Measurements from ENCODE around the gene DCANP1. TPM values are rescaled to one million over a fixed set of nuclear protein-coding genes. Genes with fewer than 3 reads are reported as not detected.

DCANP1 gene
- total and polyA plus RNA-seq, 10 of the 15 experiments (the other 5 are each of a cell fraction or from before 2014, with no cell fraction given) = 0.01 TPM; not detected in 9

DNA sequence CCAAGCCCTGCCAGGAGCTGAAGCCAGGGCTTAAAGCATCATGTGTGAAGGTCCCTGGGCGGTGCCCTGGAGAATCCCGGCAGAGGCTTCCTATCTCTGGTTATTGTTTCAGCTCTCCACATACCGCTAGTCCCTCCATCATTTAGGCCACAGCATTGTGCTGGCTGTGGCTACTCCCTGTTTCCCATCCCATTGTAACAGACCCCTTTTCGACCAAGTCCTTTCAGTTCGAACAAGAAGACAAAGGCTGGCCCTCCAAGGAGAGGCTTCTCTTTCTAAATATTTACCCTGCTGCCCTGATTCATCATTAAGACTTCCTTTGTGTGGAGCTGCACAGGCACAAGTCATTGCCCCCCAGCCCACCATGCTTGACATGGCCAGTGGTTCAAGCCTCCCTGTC, 47.0 kb upstream of the DCANP1 start:
- FAIRE-seq (no peak), ATAC-seq (no peak), DNase-seq (ENCODE audit: low read depth, low spot score) (no peak)
- Histone ChIP-seq H3K4me3 (no peak overlapping the region), H3K9me3 (replicated peaks; ENCODE audit: control insufficient read depth, insufficient read depth, low read length) (no peaks in the 10 kb centered on the region), H3K4me2 (ENCODE audit: control insufficient read depth, insufficient read depth) (no peak overlapping the region), H3K27me3 (replicated peaks in 1 of 2; ENCODE audit: control insufficient read depth in 2 of 2, insufficient read depth in 2 of 2, low read length in 1 of 2) (peaks cover 10 to 15% of the 10 kb centered on the region in 2 experiments; a peak in 3 of 4 replicates), H4K20me1 (ENCODE audit: control insufficient read depth, insufficient read depth) (no peaks in the 10 kb centered on the region; the same call in 1 of the 2 replicates), H3K79me2 (ENCODE audit: control insufficient read depth, insufficient read depth, low read length) (no peaks in the 10 kb centered on the region), H3K9ac (ENCODE audit: control insufficient read depth, insufficient read depth, low read length) (no peak overlapping the region), H3K4me1 (ENCODE audit: control insufficient read depth, insufficient read depth, low read length) (no peaks in the 10 kb centered on the region), H3K27ac (ENCODE audit: control insufficient read depth, insufficient read depth) (no peak overlapping the region), H2AFZ (ENCODE audit: control insufficient read depth, low read depth, low read length) (no peak overlapping the region), H3K36me3 (ENCODE audit: control insufficient read depth in 2 of 2, insufficient read depth in 2 of 2, low read length in 1 of 2) (no peaks in the 10 kb centered on the region)
- 49% methylated on average over 5 of the region's 5 CpGs for WGBS (ENCODE audit: insufficient coverage, insufficient replicate concordance, low lambda C conversion rate, missing lambda C conversion rate)
- CTCF ChIA-PET = interaction anchor here (1.4 to 1.7 kb wide), 3 partner anchors 28 to 57 kb away, joined by 3 to 8 read pairs (median 5); no protein-coding TSS in a partner anchor
- in situ Hi-C loops (cut with MboI) (no loop called here), intact Hi-C loops (cut with micrococcal nuclease; ENCODE audit: unreplicated experiment) (no loop called here)
- no TSS peak for BruUV-seq (replicated peaks)
- RAD21 ChIA-PET (ENCODE audit: unreplicated experiment) = no interaction called here
- TF ChIP-seq HCFC1 (IDR thresholded peaks at IDR 0.05; ENCODE audit: low read length) = no peak
- no peak for TF ChIP-seq BHLHE40 (IDR thresholded peaks at IDR 0.05; ENCODE audit: borderline replicate concordance in 1 of 2, low read depth in 2 of 2, low read length in 1 of 2)
- no peak for TF ChIP-seq ZNF384 (IDR thresholded peaks at IDR 0.05; ENCODE audit: borderline replicate concordance, low read depth, low read length)
- no peak for TF ChIP-seq SUPT20H (IDR thresholded peaks at IDR 0.05; ENCODE audit: borderline replicate concordance, control insufficient read depth, low read depth, low read length)
- no peak for TF ChIP-seq CBX3 (IDR thresholded peaks at IDR 0.05; ENCODE audit: borderline replicate concordance, low read depth)
- TF ChIP-seq ATF7 (IDR thresholded peaks at IDR 0.05; ENCODE audit: low read depth) = no peak
- TF ChIP-seq MYC (IDR thresholded peaks at IDR 0.05; ENCODE audit: insufficient read depth, insufficient read length, insufficient replicate concordance, low read length, severe bottlenecking) = no peak
- no peak for TF ChIP-seq SMC3 (IDR thresholded peaks at IDR 0.05; ENCODE audit: borderline replicate concordance, low read length)
- TF ChIP-seq BRCA1 (IDR thresholded peaks at IDR 0.05; ENCODE audit: low read depth, low read length) = no peak
- no peak for TF ChIP-seq CHD2 (IDR thresholded peaks at IDR 0.05; ENCODE audit: borderline replicate concordance, low read depth, low read length)
- no peak for TF ChIP-seq NFXL1 (IDR thresholded peaks at IDR 0.05; ENCODE audit: borderline replicate concordance)
- no peak for TF ChIP-seq RCOR1 (conservative IDR thresholded peaks at IDR 0.05; ENCODE audit: low read depth, low read length)
- TF ChIP-seq, protein P1, sequence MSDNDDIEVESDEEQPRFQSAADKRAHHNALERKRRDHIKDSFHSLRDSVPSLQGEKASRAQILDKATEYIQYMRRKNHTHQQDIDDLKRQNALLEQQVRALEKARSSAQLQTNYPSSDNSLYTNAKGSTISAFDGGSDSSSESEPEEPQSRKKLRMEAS (IDR thresholded peaks at IDR 0.05; ENCODE audit: low read depth, low read length) = no peak
- TF ChIP-seq CEBPB (IDR thresholded peaks at IDR 0.05; ENCODE audit: borderline replicate concordance in 1 of 2, low read depth in 2 of 2, low read length in 2 of 2) = no peak
- no peak for TF ChIP-seq IKZF2 (IDR thresholded peaks at IDR 0.05)
- POLR2A ChIA-PET = no interaction called here
- SMC1A ChIA-PET (ENCODE audit: uncharacterized antibody, unreplicated experiment) = no interaction called here

Measured in GM12878 (cell line).